GM21423 (cell line): ENCODE results near the gene DPH7.
"Not testable (repeated sequence)": the region's sequence is repeated elsewhere in the genome, so short reads cannot be mapped to it uniquely, and the experiment has no call there.

Experiments used
- ATAC-seq: cut with Tn5 transposase; IDR thresholded peaks from one replicate; pipeline ENCODE4 v1.9.1; 2021; ENCODE audit warnings: mild to moderate bottlenecking, moderate library complexity; ENCODE audit not compliant: unreplicated experiment

DPH7 gene

GRCh38 chr9:137521405-137521985 lies 57.2 kb downstream of the DPH7 start:
- no peak for ATAC-seq

GRCh38 chr9:137520614-137521404 lies 57.9 kb downstream of the DPH7 start:
- ATAC-seq = no peak

DNA sequence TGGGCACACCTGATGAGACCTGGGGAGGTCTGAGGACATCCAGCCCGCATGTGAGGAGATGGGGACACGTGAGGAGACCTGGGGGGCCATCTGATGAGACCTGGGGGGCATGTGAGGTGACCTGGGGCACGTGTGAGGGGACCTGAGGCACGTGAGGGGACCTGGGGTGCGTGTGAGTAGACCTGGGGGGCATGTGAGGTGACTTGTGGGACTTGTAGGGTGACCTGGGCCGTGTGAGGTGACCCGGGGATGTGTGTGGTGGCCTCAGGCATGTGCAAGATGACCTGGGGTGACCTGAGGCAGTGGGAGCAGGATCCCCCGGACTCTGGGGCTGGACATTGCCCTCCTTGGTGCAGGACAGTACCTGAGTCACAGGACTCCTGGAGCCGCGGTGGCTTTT lies 59.2 kb downstream of the DPH7 start:
- no peak for ATAC-seq

- not testable (repeated sequence) for ATAC-seq
These were observed 59.9 kb downstream of the DPH7 start for GRCh38 chr9:137518661-137519459.

DNA sequence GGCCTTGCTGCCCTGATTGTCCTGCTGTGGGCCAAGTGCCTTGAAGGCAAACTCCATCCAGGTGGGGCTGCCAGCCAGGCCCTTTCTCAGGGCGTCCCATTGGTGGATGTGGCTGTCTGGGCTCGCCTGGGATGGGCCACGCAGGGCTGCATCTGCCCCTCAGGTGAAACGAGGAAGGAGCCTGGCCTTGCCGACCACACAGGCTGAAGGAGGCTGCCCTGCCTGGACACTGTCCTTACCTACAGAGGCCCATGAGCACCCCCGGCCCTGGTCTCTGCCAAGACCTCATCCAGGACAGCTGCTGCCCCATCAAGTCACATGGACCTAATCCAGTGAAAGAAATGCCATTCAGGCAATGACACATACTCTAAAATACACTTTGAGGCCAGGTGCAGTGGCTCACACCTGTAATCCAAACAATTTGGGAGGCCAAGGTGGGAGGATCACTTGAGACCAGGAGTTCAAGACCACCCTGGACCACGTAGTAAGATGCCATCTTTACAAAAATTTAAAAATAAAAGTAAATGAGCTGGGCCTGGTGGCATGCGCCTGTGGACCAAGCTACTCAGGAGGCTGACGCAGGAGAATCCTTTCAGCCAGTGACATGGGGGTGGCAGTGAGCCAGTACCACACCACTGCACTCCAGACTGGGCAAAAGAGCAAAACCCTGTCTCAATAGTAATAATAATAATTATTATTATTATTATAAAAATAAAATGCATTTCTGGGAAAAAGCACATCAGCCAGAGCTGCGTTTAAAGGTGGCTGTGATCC lies 62.4 kb downstream of the DPH7 start:
- ATAC-seq = no peak

GRCh38 chr9:137515338-137515724 lies 63.4 kb downstream of the DPH7 start:
- ATAC-seq = no peak

DNA sequence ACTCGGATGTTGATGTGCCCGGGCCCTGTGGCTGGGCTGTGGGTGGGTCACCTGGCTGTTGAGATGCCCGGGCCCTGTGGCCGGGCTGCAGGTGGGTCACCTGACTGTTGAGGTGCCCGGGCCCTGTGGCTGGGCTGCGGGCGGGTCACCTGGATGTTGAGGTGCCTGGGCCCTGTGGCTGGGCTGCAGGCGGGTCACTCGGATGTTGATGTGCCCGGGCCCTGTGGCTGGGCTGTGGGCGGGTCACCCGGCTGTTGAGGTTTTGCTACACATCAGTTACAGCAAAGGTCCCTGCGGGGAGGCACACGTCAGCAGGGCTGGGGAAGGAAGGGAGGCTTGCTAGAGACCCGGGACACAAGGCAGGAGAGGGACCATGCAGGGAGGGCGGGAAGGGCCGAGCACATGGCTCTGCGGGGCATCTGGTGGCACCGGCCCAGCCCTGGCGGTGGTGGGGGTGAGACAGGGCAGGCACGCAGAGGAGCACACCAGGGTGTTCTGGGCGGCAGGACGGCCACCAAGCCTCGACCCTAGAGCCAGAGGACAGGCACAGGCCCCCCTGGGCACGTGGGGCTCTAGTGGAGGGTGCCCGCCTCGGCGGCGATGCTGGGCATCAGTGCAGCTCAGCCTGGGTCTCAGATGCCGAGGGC lies 63.9 kb downstream of the DPH7 start:
- no peak for ATAC-seq

- not testable (repeated sequence) for ATAC-seq
These were observed 64.7 kb downstream of the DPH7 start for GRCh38 chr9:137513801-137514570.

GRCh38 chr9:137513136-137513535 lies 65.6 kb downstream of the DPH7 start:
- not testable (repeated sequence) for ATAC-seq

DNA sequence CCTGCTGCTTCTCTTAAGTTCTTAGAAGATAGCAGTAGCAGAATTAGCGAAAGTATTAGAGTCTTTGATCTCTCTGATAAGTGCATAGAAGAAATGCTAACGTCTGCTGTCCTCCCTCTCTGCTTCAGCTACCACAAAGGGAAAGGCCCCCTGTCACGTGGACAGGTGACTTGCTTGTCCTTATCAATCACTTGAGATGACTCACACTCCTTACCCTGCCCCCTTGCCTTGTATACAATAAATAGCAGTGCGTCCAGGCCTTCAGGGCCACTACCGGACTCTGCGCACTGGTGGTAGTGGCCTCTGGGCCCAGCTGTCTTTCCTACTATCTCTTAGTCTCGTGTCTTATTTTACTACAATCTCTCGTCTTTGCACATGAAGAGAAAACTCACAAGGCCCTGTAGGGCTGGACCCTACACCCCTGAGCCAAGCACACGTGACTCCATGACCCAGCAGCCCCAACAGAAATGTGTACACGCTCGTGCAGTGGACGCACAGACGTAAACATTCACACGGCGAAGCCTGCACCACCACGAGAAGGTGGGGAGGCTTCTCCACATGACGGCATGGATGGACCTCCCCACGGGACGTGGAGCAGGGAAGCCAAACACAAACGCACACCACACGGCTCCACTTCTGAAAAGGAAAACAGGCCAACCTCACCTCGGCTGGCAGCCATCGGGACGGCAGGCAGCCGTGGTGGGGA lies 66.8 kb downstream of the DPH7 start:
- no peak for ATAC-seq

GRCh38 chr9:137511126-137511525 lies 67.6 kb downstream of the DPH7 start:
- not testable (repeated sequence) for ATAC-seq

- ATAC-seq = no peak
These were observed 69.5 kb downstream of the DPH7 start for GRCh38 chr9:137509198-137509597.

GRCh38 chr9:137506702-137507171 lies 72.0 kb downstream of the DPH7 start:
- ATAC-seq = no peak

GRCh38 chr9:137506274-137506673 lies 72.5 kb downstream of the DPH7 start:
- ATAC-seq = no peak

DNA sequence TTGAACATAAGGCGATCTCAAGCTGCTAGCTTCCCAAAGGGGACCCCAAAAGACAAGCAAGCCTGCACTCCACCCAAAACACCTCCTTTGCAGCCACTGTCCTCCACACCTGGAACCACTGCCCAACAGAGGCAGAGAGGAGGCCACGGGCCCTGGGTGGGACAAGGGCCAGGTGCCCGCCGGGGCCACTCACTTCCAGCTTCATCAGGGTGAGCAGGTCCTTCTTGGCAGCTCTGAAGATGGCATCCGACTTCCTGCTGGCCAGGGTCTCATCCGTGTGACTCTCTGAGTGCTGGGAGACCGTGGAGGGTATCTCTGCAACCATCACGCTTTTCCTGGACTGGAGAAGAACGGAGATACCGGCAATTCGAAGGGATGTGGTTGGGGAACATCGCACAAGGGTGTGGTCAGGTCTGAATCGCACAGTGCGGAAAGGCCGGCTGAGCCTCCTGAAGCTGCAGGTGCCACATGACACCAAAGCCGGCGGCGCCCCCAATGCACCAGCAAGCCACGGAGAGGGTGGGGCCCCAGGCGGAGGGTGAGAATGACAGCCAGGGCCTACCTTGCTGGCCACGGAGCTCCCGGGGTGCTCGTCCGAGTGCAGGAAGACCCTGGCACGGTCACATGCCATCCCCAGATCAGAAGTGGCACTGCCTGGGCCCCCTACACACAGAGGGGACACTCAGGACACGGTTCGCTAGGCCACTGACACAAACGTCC lies 73.1 kb downstream of the DPH7 start:
- no peak for ATAC-seq
